AG09319 (cell line): ENCODE measurements around the gene CBLB.

Experiments
- DNase-seq: peaks from one replicate; pipeline ENCODE4 v3.0.0-alpha.2; 2010; ENCODE audit warnings: low read depth; ENCODE audit errors: extremely low read depth
- TF ChIP-seq, protein P1 (sequence below): IDR thresholded peaks from 2 replicates; pipeline ENCODE4 v1.5.1; 2011; ENCODE audit warnings: low read depth, mild to moderate bottlenecking, inconsistent platforms, low read length, moderate library complexity

CBLB gene

DNA sequence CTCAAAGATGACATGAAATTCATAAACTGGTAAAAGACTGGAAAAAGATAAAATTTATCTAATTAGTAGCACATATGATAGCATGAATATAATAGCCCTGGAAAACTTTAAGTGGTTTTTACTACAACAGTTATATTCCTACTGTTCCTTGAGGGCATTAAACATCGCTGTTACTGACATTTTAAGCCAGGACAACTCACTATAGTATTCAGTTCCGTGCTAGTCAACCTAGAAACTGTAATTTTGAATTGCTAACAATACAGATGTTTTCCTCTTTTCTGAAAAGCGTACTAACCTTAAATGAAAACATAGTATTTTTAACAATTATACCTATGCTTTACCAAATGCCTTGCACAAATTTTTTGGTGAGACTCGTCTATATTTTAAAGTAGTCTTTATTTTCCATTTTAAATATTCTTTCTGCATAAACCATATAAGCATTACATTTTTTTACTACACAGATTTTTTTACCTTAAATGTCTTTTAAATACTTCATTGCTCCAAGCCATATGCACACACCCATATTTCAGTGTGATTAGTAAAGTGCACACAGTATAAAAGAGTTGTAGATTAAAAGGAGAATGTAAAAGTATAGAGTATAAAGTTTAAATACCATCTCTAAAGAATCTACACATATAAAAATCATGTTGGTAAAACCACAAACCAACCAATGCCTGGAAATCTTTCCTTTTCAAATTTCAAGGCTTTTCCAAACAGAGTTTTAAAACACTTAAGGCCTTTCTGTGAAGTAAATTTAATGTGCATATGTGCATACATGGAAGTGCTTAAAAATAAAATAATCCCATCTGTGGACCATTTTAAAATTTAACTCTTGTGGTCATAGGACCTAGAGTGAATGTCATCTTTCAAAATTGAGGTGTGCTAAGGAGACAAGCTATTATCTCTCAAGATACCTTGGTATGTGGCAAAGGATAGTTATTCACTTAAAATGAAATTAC, 20.1 kb upstream of the CBLB start:
- TF ChIP-seq, protein P1, sequence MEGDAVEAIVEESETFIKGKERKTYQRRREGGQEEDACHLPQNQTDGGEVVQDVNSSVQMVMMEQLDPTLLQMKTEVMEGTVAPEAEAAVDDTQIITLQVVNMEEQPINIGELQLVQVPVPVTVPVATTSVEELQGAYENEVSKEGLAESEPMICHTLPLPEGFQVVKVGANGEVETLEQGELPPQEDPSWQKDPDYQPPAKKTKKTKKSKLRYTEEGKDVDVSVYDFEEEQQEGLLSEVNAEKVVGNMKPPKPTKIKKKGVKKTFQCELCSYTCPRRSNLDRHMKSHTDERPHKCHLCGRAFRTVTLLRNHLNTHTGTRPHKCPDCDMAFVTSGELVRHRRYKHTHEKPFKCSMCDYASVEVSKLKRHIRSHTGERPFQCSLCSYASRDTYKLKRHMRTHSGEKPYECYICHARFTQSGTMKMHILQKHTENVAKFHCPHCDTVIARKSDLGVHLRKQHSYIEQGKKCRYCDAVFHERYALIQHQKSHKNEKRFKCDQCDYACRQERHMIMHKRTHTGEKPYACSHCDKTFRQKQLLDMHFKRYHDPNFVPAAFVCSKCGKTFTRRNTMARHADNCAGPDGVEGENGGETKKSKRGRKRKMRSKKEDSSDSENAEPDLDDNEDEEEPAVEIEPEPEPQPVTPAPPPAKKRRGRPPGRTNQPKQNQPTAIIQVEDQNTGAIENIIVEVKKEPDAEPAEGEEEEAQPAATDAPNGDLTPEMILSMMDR, result no peak
- no peak for DNase-seq

DNA sequence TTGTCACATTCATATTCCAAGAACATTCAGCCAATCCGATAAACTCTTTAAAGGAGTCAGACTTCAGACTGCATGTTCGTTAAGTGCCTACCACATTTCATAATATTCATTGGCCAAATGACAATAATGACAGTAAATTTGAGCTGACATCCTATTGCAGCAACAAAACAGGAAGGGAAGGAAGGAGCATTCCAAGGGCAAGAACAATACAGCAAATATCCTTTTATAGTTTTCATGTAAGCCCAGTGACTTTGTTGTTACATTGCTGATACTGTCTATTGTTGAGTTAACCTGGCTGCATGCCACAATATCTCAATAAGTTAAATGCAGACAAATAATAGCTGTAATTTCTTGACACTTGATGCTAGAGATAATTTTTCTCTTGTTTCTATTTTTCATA, 16.4 kb upstream of the CBLB start:
- DNase-seq, result no peak
- TF ChIP-seq, protein P1, result no peak

DNA sequence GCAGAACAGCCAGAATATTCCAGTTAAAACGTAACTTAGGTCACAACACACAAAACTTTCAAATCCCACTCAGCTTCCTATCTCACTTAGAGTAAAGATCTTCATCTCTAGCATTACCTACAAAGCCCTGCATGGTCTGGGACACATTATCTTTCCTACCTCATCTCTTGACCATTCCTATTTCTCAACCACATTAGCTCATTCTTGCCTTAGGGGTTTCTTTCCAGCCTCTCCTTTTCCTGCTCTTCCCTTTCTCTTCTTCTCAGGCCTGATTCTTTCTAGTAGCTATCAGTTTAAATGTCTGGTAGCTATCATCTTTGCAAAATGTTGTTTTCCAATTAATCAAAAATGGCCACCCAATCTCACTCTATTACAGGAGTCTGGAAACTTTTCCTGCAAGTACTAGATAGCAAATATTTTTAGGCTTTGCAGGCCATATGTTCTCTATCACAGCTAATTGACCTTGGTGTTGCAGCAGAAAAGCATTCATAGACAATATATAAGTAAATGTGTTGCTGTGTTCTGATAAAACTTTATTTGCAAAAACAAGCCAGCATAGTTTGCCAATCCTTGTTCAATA, 15.1 kb upstream of the CBLB start:
- TF ChIP-seq, protein P1, result no peak
- DNase-seq, result no peak

DNA sequence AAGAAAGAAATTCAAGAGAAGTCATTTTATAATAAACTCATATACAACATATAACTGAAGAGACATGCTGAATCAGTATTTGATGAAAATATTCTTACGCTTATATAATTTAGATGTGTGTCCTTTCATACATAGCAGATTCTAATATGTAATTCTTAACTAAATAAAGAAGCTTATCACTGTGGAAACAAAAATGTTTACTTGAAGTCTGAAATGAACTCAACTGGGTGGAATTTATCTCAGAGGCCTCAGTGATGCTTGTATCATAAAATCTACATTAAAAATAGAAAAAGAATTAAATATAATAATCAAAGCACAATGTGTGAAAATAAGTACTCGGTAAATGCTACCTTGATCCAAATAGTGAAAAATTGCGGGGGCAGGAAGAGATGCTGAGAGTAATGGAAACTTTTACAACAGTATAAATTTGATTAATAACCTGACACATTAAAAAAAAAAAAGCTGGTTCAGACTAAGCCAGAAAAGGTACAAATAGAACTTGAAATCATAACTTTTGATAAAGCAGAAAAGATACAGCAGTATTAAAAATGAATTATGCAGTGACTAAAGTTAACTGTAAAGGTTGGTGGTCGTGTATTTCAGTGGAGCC, 12.0 kb upstream of the CBLB start:
- no peak for DNase-seq
- TF ChIP-seq, protein P1, result no peak

DNA sequence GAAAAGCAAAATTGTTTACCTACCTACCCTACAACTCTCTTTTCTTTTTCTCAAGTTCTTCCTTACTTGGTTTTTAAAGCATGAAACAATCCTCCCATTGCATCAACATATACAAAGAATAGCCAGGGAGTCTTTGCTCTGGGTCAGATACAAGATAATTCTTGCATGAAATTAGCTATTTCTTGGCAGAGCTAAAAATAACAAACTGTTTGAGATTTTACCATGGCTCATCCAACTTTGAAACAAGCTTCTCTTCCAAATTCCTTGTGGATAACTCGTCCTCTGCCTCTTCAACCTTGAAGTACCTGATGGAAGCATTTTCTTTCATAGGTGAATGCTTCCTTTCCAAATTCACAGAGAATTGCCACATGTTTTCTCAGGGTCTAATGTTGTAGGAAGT, 9.2 kb upstream of the CBLB start:
- DNase-seq, result peak; percentile 67
- TF ChIP-seq, protein P1, result no peak

DNA sequence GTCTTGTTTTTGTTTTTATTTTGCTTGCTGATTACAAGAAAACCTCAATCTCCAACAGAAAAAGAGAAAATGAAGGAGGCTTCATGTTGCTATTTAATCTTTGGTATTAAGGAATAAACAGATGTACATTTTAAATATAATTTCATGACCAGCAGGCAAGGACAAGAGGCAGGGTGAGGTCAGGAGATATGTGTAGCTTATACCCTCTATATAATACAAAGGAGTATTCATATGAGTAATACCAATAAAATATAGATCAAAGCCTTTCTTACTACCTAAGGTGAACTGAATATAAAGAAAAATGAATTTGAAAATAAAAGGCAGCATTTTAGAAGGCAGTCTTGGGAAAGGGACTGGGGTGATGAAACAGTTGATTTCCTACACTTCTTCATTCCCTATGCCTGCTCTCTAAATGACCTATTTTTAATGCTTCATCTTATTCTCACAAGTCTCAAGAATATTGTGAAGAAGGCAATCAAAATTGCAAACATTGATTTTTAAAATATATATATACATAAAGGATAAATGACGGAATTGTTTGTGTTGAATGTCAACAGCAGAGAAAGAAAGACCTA, 8.6 kb upstream of the CBLB start:
- TF ChIP-seq, protein P1, result no peak
- DNase-seq, result no peak
